Type B pancreatic cell (in vitro differentiated cells): ENCODE measurements around the gene TMEM117. TPM values are rescaled to one million over a fixed set of nuclear protein-coding genes. Genes with fewer than 3 reads are reported as not detected.

Experiments used
- DNase-seq: peaks from one replicate; pipeline ENCODE4 v3.0.0; 2021; ENCODE audit warnings: mixed read lengths; ENCODE audit not compliant: unreplicated experiment; ENCODE audit errors: extremely low spot score
- H3K27ac Mint-ChIP-seq: 2 replicates; pipeline ENCODE4 v1.8.0; 2021; ENCODE audit warnings: mild to moderate bottlenecking, mixed read lengths
- H3K27me3 Mint-ChIP-seq: 2 replicates; pipeline ENCODE4 v1.8.0; 2021; ENCODE audit warnings: mixed read lengths
- H3K36me3 Mint-ChIP-seq: 2 replicates; pipeline ENCODE4 v1.8.0; 2021; ENCODE audit warnings: mixed read lengths
- H3K4me1 Mint-ChIP-seq: one replicate; pipeline ENCODE4 v1.8.0; 2021; ENCODE audit warnings: mixed read lengths; ENCODE audit not compliant: unreplicated experiment
- H3K4me3 Mint-ChIP-seq: 2 replicates; pipeline ENCODE4 v1.8.0; 2021; ENCODE audit warnings: mild to moderate bottlenecking, mixed read lengths
- H3K9me3 Mint-ChIP-seq: 2 replicates; pipeline ENCODE4 v1.8.0; 2021; ENCODE audit warnings: mixed read lengths
- CTCF ChIP-seq: fragments of 200-600 bp; sonication (generic); conservative IDR thresholded peaks from 2 replicates; pipeline ENCODE4 v1.5.0; 2021; ENCODE audit warnings: antibody characterized with exemption, mild to moderate bottlenecking
- total RNA-seq: library from RNA; stranded (reverse); gene quantifications from 2 replicates; pipeline ENCODE4 v1.2.1, GENCODE V29; 2021; ENCODE audit warnings: low replicate concordance

TMEM117 gene
- total RNA-seq, 1 donor from 2014 or later: 14.3 TPM

DNA sequence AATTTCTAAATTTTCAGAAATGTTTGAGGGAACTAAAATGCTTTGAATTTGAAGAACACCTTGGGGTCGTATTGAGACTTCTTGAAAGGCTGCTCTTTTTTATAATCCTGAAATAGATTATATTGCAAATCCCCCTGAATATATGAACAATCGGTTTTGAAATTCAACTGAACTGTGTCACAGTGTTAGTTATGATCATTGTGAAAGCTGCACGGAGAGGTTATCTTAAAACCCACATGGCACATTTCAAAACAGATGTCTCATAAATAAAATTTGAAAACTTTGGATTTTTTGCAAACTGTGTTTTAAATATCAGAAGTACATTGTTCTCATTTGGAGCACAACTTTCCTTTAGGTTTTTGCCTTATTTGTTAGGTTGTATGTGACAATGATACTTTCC is 218.4 kb downstream of the TMEM117 start:
- Mint-ChIP-seq H3K9me3 (no peaks in the 10 kb centered on the region), H3K36me3 (peaks cover 5% of the 10 kb centered on the region), H3K4me1 (no peaks in the 10 kb centered on the region), H3K27me3 (no peaks in the 10 kb centered on the region), H3K27ac (no peak overlapping the region), H3K4me3 (no peak overlapping the region)
- TF ChIP-seq CTCF: no peak
- DNase-seq: no peak

DNA sequence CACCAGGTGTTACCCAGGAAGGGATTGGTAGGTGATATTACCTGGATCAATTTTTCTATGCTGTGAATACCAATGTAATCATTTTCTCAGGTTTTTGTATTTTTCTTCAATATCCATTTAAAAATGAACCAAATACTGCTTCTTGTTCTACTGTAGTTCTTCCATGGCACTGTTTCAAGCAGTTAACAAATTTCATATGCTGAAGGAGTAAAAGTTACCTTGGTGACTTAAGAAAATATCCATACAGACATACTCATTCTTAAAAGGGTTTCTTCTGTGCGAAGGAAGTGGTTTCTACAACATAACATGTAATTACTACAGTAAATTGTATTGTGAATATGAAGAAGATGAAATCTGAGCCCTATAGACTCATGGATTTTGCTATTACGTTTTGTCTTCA is 222.5 kb downstream of the TMEM117 start:
- Mint-ChIP-seq H3K27ac (no peak overlapping the region), H3K36me3 (no peaks in the 10 kb centered on the region), H3K9me3 (no peaks in the 10 kb centered on the region), H3K4me1 (peaks cover under 1% of the 10 kb centered on the region), H3K27me3 (no peaks in the 10 kb centered on the region), H3K4me3 (no peak overlapping the region)
- TF ChIP-seq CTCF: no peak
- DNase-seq: no peak

DNA sequence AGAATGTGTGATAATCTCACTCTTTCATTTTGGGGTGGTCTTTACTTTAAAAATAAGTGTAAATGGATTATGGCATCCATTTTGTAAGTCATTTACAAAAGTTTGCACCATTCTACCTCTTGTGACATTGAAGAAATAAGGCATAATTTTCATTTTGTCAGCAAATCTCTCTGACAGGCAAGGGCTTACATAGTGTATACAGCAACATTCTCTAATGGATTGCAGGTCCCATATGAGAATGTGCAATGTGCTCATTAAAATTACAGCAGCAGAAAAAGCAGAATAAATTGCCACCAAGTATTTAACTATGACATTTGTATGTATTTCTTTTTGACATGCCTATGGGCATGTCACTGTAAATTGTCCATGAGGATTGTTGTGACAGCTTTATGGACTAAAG is 223.6 kb downstream of the TMEM117 start:
- Mint-ChIP-seq H3K27me3 (no peaks in the 10 kb centered on the region), H3K36me3 (no peaks in the 10 kb centered on the region), H3K4me3 (no peak overlapping the region), H3K27ac (no peak overlapping the region), H3K9me3 (no peaks in the 10 kb centered on the region), H3K4me1 (peaks cover 7% of the 10 kb centered on the region)
- no peak for DNase-seq
- TF ChIP-seq CTCF: no peak

DNA sequence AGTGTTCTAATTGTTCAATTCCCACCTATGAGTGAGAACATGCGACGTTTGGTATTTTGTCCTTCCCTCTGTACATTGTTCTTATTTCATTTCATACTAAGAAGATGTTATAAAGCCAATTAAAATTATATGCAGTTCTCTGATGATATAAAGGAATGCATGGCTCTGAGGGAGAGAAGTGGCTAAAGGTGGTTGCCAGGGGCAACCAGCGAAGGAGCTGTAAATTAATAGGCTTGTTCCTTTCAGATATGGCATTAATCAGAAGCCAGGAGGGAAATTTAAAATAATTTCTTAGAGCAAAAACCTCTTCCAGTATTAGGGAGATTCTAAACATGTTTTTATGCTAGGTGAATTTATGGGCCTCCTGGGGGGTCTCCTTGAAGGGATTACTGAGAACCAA is 227.8 kb downstream of the TMEM117 start:
- H3K27me3 Mint-ChIP-seq: no peaks in the 10 kb centered on the region
- no peaks in the 10 kb centered on the region for H3K9me3 Mint-ChIP-seq
- no peak for TF ChIP-seq CTCF
- H3K4me3 Mint-ChIP-seq: no peak overlapping the region
- no peak overlapping the region for H3K27ac Mint-ChIP-seq
- H3K4me1 Mint-ChIP-seq: peaks cover 7% of the 10 kb centered on the region
- no peak for DNase-seq
- H3K36me3 Mint-ChIP-seq: no peaks in the 10 kb centered on the region

DNA sequence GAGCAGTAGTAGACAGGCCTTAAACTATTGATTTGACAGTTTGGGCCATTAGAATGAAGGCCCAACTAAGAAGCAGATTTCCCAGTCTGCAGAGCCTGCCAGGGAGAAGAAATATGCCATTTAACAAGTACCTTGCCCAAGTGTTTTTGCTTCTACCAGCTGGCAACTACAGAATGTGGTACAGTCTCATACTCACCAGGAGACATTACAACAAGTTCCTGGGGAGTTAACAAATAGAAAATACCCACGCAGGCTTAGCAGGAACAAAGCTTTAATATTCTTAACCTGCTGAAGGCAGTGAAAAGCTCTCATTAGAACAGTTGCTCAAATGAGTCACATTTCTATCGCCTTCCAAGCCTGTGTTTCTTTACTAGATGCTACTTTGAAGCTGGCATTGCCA is 241.0 kb downstream of the TMEM117 start:
- Mint-ChIP-seq H3K9me3 (no peaks in the 10 kb centered on the region), H3K4me1 (no peaks in the 10 kb centered on the region), H3K27me3 (no peaks in the 10 kb centered on the region), H3K36me3 (no peaks in the 10 kb centered on the region), H3K27ac (no peak overlapping the region), H3K4me3 (no peak overlapping the region)
- no peak for DNase-seq
- no peak for TF ChIP-seq CTCF

GRCh38 chr12:44077294-44077693 is 241.4 kb downstream of the TMEM117 start:
- TF ChIP-seq CTCF: no peak
- Mint-ChIP-seq H3K9me3 (no peaks in the 10 kb centered on the region), H3K27ac (no peak overlapping the region), H3K36me3 (no peaks in the 10 kb centered on the region), H3K27me3 (no peaks in the 10 kb centered on the region), H3K4me3 (no peak overlapping the region), H3K4me1 (no peaks in the 10 kb centered on the region)
- no peak for DNase-seq
